ENCODE measurements around the gene NUDT9.
"Not testable (repeated sequence)": the region's sequence is repeated elsewhere in the genome, so short reads cannot be mapped to it uniquely, and the experiment has no call there.

The NUDT9 gene

GRCh38 chr4:87422104-87423052 is at the start of gene NUDT9:
TSS of gene NUDT9 (plus strand) at chr4:87422573. CDS start at chr4:87422906, 333 bp downstream.
- DNase-seq (ENCODE audit: low spot score) = peak; percentile 95

GRCh38 chr4:87375719-87376291 is 46.6 kb upstream of the NUDT9 start:
- peak; percentile 63 for DNase-seq (ENCODE audit: low spot score)

GRCh38 chr4:87377816-87378215 is 44.6 kb upstream of the NUDT9 start:
- no peak for DNase-seq (ENCODE audit: low spot score)

GRCh38 chr4:87382116-87382515 is 40.3 kb upstream of the NUDT9 start:
- DNase-seq (ENCODE audit: low spot score) = no peak

GRCh38 chr4:87382931-87383330 is 39.4 kb upstream of the NUDT9 start:
- DNase-seq (ENCODE audit: low spot score) = no peak

GRCh38 chr4:87384466-87385132 is 37.8 kb upstream of the NUDT9 start:
- not testable (repeated sequence) for DNase-seq (ENCODE audit: low spot score)

GRCh38 chr4:87387237-87387636 is 35.1 kb upstream of the NUDT9 start:
- DNase-seq (ENCODE audit: low spot score) = no peak

- no peak for DNase-seq (ENCODE audit: low spot score)
These were observed 33.5 kb upstream of the NUDT9 start for GRCh38 chr4:87388901-87389300.

- DNase-seq (ENCODE audit: low spot score) = not testable (repeated sequence)
These were observed 32.3 kb upstream of the NUDT9 start for GRCh38 chr4:87390055-87390454.

- DNase-seq (ENCODE audit: low spot score) = no peak
These were observed 31.9 kb upstream of the NUDT9 start for GRCh38 chr4:87390551-87390890.

GRCh38 chr4:87390891-87391575 is 31.3 kb upstream of the NUDT9 start, which contains the start of gene HSD17B11:
TSS of gene HSD17B11 (minus strand) at chr4:87391188. CDS start at chr4:87391070, 118 bp downstream.
- peak; percentile 95 for DNase-seq (ENCODE audit: low spot score)

GRCh38 chr4:87391576-87392054 is 30.8 kb upstream of the NUDT9 start:
- no peak for DNase-seq (ENCODE audit: low spot score)

- no peak for DNase-seq (ENCODE audit: low spot score)
These were observed 30.2 kb upstream of the NUDT9 start for GRCh38 chr4:87392183-87392582.

GRCh38 chr4:87395073-87395472 is 27.3 kb upstream of the NUDT9 start:
- not testable (repeated sequence) for DNase-seq (ENCODE audit: low spot score)

- DNase-seq (ENCODE audit: low spot score) = not testable (repeated sequence)
These were observed 26.5 kb upstream of the NUDT9 start for GRCh38 chr4:87395851-87396250.

GRCh38 chr4:87399148-87399547 is 23.2 kb upstream of the NUDT9 start:
- no peak for DNase-seq (ENCODE audit: low spot score)

- DNase-seq (ENCODE audit: low spot score) = no peak
These were observed 22.4 kb upstream of the NUDT9 start for GRCh38 chr4:87399954-87400353.

GRCh38 chr4:87403732-87404131 is 18.6 kb upstream of the NUDT9 start:
- DNase-seq (ENCODE audit: low spot score) = not testable (repeated sequence)

GRCh38 chr4:87405211-87405820 is 17.1 kb upstream of the NUDT9 start:
- DNase-seq (ENCODE audit: low spot score) = no peak

GRCh38 chr4:87406462-87406861 is 15.9 kb upstream of the NUDT9 start:
- DNase-seq (ENCODE audit: low spot score) = no peak

- not testable (repeated sequence) for DNase-seq (ENCODE audit: low spot score)
These were observed 15.5 kb upstream of the NUDT9 start for GRCh38 chr4:87406902-87407301.
